Measurements from ENCODE around the gene SPTB. TPM values are rescaled to one million over a fixed set of nuclear protein-coding genes. Genes with fewer than 3 reads are reported as not detected.

The SPTB gene
- total RNA-seq, 1 donor from 2014 or later = 70.8 TPM

- intact Hi-C loops (cut with DNase I) = no loop called here
- DNase-seq = no peak
- ATAC-seq (ENCODE audit: poor library complexity) = no peak
Observed at GRCh38 chr14:64831419-64831818, 48.3 kb downstream of the SPTB start.

GRCh38 chr14:64830961-64831360 lies 48.7 kb downstream of the SPTB start:
- intact Hi-C loops (cut with DNase I) = no loop called here
- ATAC-seq (ENCODE audit: poor library complexity) = no peak
- no peak for DNase-seq

DNA sequence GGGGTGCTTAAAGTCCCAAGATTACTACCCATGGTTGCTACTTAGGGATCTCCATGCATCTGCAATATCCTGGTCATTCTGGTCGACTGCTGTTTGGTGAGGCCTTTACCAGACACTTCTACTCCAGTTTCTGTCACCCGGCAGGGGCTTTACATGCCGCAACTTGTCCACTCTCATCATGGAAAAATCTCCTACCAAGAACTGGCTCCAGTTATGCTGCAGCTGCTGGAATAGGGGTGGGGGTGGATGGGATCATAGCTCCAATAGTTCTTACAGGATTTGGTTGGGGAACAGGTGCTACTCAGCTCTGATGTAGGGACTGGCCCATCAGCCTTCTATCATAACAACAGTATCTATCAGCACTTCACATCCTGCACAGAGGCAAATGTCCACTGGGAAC lies 51.6 kb downstream of the SPTB start:
- DNase-seq (no peak), ATAC-seq (ENCODE audit: poor library complexity) (no peak)
- intact Hi-C loops (cut with DNase I) = loop anchor here (10.0 kb wide), 1 partner anchor 157 kb away; the partner anchor contains the start of gene FNTB

- intact Hi-C loops (cut with DNase I) = loop anchor here (10.0 kb wide), 1 partner anchor 158 kb away; the partner anchor contains the start of gene FNTB
- no peak for DNase-seq
Observed at GRCh38 chr14:64826845-64827244, 52.9 kb downstream of the SPTB start.

DNA sequence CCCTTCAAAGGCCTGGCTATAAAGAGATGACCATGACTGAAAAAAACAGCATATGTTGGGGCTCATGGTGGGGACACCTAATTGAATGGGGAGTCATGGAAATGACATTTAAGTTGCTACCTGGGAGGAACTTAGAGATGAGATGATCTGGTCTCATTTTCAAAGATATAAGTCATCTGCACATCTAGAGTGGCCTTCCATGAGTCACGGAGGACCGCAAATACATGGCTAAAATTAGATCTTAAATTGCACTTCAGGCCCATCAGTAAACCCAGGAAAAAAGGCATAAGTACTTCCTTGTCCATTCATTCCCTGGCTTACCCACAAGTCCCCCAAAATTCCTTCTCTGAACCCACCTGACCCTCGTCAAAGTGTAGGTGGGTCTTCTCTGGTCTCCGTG lies 53.4 kb downstream of the SPTB start:
- DNase-seq (no peak), ATAC-seq (ENCODE audit: poor library complexity) (no peak)
- intact Hi-C loops (cut with DNase I) = loop anchor here (10.0 kb wide), 1 partner anchor 158 kb away; the partner anchor contains the start of gene FNTB

More at GRCh38 chr14:64826845-64827244, 52.9 kb downstream of the SPTB start:
- ATAC-seq (ENCODE audit: poor library complexity) = no peak

DNA sequence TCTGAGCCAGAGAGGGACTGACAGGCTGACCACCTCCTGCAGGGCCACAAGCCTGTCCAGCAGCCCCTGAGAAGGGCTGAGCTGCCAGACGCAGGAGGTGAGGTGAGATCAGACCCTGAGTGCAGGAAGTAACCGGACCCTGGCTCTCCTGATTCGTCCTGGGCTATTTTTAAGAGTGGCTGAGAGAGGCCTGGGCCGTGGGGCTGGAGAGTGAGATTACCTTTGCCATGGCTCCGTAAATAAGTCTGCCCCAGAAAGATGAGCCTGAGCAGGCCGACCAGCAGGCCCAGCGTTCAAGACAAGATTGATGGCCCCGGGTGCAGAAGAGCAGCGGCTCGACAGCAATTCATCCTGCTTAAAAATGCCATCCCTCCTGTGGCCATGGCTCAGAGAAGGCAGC lies 54.2 kb downstream of the SPTB start:
- intact Hi-C loops (cut with DNase I) = loop anchor here (10.0 kb wide), 1 partner anchor 159 kb away; the partner anchor contains the start of gene FNTB
- DNase-seq (no peak), ATAC-seq (ENCODE audit: poor library complexity) (peak; percentile 75)

DNA sequence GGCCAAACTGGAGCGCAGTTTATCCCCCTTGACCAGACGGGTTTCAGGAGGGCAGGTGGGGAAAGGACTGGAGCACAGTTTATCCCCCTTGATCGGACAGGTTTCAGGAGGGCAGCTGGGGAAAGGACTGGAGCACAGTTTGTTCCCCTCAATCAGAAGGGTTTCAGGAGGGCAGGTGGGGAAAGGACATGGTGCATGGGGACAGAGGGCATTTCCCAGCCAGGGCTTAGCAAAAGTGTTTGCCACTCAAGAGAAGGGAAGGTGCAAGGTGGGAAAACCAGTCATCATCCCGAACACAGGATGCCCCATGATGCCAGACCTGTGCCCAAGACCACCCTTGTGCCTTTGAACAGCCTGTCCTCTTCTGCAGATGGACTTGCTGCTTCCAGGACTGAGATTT lies 54.7 kb downstream of the SPTB start:
- DNase-seq (no peak), ATAC-seq (ENCODE audit: poor library complexity) (no peak)
- intact Hi-C loops (cut with DNase I) = loop anchor here (10.0 kb wide), 1 partner anchor 160 kb away; the partner anchor contains the start of gene FNTB

- ATAC-seq (ENCODE audit: poor library complexity) (no peak), DNase-seq (no peak)
- intact Hi-C loops (cut with DNase I) = loop anchor here (5.0 to 10.0 kb wide), 2 partner anchors 63 to 160 kb away; partner anchors contain the start of gene FNTB
Observed at GRCh38 chr14:64824471-64824870, 55.2 kb downstream of the SPTB start.

GRCh38 chr14:64823305-64823861 lies 56.3 kb downstream of the SPTB start:
- ATAC-seq (ENCODE audit: poor library complexity) = peak; percentile 92
- intact Hi-C loops (cut with DNase I) = loop anchor here (5.0 to 10.0 kb wide), 2 partner anchors 64 to 161 kb away; partner anchors contain the start of gene FNTB
- peak; percentile 88 for DNase-seq

DNA sequence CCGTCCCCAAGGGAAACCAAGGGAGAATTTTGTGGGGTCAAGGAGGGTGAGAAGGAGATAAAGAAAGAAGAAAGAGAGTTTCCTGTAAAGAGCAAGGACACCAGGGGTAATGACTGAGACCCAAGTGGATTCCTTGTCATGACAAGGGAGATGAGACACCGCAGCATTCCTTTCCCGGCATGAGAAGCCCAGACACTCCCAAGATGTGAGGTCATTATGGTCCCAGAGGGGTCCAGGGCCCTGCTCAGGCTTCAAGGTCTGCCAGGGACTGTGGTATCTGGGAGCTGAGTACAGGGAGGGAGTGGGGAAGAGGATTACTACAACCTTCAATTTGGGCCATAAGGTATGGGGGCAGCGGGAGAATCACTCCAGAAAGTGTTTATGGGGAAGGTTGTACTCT lies 58.1 kb downstream of the SPTB start:
- DNase-seq (no peak), ATAC-seq (ENCODE audit: poor library complexity) (no peak)
- intact Hi-C loops (cut with DNase I) = loop anchor here (5.0 to 10.0 kb wide), 2 partner anchors 66 to 163 kb away; partner anchors contain the start of gene FNTB

- ATAC-seq (ENCODE audit: poor library complexity) = no peak
Observed at GRCh38 chr14:64818151-64818550, 61.6 kb downstream of the SPTB start.

DNA sequence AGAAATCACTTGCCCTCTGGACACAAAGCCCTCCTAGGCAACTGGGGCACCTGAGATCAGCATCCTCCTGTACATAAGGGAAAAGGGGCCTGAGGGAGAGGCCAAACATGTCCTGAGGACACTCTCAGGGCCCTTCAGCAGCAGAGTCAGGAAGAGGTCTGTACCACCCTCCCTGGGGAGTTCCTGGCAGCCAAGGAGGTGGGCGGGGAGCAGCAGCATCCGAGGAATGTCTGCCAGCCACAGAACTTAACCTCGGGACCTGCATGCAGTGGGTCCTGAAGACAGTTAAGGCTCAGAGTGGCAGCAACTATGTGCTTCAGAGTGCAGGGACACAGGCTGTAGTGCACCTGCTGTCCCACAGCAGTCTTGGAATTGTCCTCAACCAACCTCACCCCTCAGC lies 62.1 kb downstream of the SPTB start:
- DNase-seq = no peak
- intact Hi-C loops (cut with DNase I) = no loop called here

More at GRCh38 chr14:64818151-64818550, 61.6 kb downstream of the SPTB start:
- DNase-seq = no peak
- intact Hi-C loops (cut with DNase I) = no loop called here

GRCh38 chr14:64816221-64816783 lies 63.4 kb downstream of the SPTB start:
- DNase-seq = no peak
- intact Hi-C loops (cut with DNase I) = no loop called here
- ATAC-seq (ENCODE audit: poor library complexity) = peak; percentile 83

More for the DNA sequence above, 62.1 kb downstream of the SPTB start:
- ATAC-seq (ENCODE audit: poor library complexity) = no peak

DNA sequence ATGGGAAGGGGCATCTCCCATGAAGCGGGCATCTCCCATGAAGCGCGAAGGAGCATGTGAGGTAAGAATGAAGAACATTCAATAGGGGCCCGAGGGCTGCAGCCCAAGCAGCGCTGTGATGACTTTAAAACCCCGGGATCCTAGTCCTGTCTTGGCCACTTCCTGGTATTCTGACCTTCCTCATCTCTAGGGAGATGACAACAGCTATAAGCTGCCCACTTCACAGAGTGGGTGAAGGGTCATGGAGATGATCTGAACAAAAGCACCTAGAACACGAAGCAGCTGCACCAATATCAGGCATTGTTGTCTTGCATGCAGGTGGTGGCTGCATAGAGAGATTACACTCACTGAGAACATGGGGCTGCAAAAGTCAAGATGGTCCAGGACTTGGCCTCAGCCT lies 64.5 kb downstream of the SPTB start:
- ATAC-seq (ENCODE audit: poor library complexity) (peak; percentile 69), DNase-seq (no peak)
- intact Hi-C loops (cut with DNase I) = no loop called here

DNA sequence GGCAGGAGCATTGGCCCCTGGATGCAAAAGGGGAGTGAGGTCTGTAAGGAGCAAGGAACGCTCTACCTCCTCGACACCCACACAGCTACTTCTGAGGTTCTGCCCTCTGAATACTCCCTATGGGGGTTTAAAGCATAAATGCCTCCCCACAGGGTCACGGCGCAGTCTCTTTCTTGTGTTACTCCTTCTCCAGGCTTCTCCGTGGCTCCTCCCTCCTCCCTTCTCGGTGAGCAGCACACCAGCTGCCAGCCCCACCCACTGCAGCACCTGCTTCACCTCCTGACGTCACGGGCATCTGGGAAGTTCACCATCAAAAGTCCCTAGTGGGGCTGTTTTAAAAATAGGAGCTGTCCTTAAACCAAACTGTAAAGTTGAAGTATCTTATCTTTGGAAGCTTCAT lies 67.3 kb downstream of the SPTB start:
- DNase-seq = no peak
- ATAC-seq (ENCODE audit: poor library complexity) = no peak

DNA sequence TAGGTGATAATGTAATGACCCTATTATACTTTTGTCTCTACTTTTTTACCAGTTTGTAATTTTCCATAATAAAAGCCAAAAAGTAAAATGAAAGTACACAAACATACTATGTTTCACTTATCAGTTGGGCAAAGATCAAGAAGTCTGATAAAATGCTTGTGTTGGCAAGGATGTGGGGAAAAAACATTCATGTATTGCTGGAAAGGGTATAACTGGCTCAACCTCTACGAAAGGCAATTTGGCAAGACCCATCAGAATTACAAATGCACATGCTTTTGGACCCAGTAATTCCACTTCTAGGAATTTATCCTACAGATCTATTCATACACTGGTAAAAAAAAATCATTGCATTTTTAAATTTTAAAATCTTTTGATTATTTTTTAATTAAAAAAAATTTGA lies 68.0 kb downstream of the SPTB start:
- no peak for DNase-seq
- intact Hi-C loops (cut with DNase I) = no loop called here
- ATAC-seq (ENCODE audit: poor library complexity) = no peak

More for the DNA sequence above, 67.3 kb downstream of the SPTB start:
- intact Hi-C loops (cut with DNase I) = no loop called here

DNA sequence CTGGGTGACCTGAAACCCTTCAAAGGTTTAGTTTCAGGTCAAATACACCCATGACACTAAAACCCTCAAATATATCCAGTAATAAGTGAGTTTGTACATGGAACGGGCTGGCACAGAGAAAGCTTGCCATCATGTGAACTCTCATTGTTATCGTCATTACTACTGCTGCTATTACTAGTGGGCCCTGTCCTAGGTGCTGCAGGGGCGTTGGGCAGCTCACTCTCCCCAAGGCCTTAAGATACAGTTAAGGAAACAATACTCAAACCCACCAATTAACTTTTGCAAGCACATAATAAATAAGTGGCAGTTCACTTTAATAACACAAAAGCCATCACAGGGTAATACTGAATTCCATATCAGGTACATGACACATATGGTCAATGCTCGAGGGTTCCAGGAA lies 71.3 kb downstream of the SPTB start:
- intact Hi-C loops (cut with DNase I) = no loop called here
- DNase-seq (no peak), ATAC-seq (ENCODE audit: poor library complexity) (no peak)

- ATAC-seq (ENCODE audit: poor library complexity) (peak; percentile 96), DNase-seq (peak; percentile 87)
- intact Hi-C loops (cut with DNase I) = no loop called here
Observed at GRCh38 chr14:64807551-64807950, 72.2 kb downstream of the SPTB start.

GRCh38 chr14:64806862-64807495 lies 72.7 kb downstream of the SPTB start:
- ATAC-seq (ENCODE audit: poor library complexity) = no peak
- intact Hi-C loops (cut with DNase I) = no loop called here
- DNase-seq = no peak
